Breast epithelium (tissue), 3 donors: ENCODE data around the gene RBM7.

Experiments used
- CTCF ChIP-seq, 3 donors: fragments of 450-650 bp; IDR thresholded peaks; one replicate each; pipeline ENCODE4 v1.5.1; 2016 to 2017; ENCODE audit warnings: antibody characterized with exemption in 3 of 3, mild to moderate bottlenecking in 3 of 3, moderate library complexity in 3 of 3
- POLR2A ChIP-seq: fragments of 450-650 bp; IDR thresholded peaks from one replicate; pipeline ENCODE4 v1.6.1; 2016; ENCODE audit warnings: antibody characterized with exemption, mild to moderate bottlenecking, moderate library complexity

DNA sequence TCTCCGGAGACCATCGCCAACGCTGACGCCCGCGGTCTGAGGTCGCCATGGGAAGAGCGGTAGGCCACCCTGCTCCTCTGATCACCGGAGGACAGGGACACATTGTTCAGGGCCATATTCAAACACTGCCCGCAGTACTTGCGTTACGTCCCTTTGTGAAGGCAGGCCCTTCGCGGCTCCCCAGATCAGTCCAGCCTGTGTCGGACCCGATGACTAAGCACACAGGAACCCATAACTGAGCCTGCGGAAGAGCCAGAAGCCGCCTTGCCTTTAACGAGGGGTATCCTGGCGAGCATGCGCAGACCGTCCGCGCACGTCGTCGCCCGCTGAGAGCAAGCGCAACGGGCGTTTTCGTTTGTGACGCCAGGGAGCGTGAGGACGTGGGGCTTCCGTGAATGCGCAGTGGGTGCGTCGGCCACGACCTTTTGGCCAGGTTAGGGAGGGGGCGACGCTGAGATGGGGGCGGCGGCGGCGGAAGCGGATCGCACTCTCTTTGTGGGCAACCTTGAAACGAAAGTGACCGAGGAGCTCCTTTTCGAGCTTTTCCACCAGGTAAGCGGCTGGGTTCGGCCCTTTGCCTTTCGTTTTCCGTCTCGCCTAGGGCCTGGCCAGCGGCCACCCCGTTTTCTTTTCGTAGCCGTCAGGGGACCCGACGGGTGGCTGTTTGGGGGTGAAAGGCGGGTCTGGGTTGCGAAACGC is at the start of gene RBM7, which contains the start of gene C11orf71:
- TF ChIP-seq CTCF (IDR thresholded peaks at IDR 0.05), result peak in 1 of 3 donors; percentile 31
- TF ChIP-seq POLR2A, result peak; percentile 94
